Hematopoietic multipotent progenitor cell treated with erythropoietin and hydrocortisone succinate and interleukin-3 and kit ligand, for 8 days (in vitro differentiated cells): ENCODE results near the gene PEAK3.

Source experiments
- DNase-seq: peaks from one replicate; pipeline ENCODE4 v3.0.0-alpha.2; 2015

PEAK3 gene

GRCh38 chr19:2315121-2315817 is 33.3 kb upstream of the PEAK3 start:
- DNase-seq: no peak

DNA sequence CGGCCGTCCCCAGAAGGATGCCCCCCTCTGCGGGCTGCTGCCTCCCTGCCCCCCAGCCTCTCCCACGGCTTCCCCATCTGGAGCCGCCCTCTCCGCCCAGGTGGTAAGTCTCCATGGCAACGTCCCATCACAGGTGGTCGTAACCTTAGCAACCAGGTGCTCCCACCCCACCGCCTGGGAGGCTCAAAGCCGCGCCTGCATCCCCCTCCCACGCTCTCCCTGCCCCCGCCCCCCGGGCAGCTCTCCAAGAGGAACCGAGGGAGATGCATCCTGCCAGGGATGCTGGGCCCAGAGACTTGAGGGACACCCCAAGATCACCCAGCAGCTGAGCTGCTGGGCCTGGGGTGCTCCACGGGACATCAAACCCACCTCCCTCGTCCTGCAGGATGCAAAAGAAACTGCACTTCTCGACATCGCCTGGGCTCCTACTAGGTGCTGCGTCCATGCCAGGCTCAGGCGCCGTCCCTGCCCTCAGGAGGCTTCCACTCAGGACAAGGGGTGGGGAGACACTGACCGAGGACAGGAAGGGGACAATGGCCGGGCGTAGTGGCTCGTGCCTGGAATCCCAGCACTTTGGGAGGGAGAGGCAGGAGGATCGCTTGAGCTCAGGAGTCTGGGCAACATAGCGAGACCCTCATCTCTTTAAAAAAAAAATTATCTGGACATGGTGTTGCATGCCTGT is 31.0 kb upstream of the PEAK3 start:
- no peak for DNase-seq

DNA sequence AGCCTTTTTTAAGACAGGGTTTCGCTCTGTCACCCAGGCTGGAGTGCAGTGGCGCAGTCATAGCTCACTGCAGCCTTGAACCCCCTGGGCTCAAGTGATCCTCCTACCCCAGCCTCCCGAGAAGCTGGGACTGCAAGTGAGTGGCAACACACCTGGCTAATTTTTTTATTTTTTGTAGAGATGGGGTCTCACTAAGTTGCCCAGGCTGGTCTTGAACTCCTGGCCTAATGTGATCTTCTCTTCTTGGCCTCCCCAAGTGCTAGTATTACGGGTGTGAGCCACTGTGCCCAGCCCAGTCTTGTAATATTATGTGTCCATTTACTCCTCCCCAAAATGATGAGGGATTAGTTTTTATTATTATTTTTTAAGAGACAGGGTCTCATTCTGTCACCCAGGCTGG is 29.1 kb upstream of the PEAK3 start:
- DNase-seq: no peak

DNA sequence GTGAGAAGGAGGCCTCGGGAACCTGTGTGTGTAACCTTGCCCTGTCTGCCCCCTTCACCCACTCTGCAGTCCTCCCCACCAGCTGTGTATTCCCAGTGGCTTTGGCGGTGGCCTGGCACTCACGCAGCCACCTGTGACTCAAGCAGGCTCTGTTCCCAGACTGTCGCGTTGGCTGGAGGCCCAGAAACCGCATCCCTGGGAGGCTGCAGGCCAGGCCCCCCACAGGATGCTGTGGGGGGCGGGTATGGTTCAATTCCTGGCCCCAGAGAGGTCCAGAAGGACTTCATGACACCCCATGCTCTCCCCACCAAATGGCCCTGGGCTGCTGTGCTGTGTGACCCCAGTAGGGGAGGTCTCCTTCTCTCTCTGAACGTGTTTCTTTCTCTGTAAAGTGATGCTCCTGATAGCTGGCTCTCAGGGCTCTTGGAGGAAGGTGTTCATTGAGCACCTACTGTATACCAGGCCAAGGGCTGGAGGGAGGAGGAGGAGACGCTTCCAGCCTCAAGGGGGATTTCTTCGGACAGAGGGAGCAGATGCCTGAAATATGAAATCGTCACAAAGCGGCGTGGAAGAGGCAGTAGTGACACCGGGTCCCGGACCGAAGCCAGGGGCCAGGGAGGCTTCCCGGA is 27.9 kb upstream of the PEAK3 start:
- no peak for DNase-seq

DNA sequence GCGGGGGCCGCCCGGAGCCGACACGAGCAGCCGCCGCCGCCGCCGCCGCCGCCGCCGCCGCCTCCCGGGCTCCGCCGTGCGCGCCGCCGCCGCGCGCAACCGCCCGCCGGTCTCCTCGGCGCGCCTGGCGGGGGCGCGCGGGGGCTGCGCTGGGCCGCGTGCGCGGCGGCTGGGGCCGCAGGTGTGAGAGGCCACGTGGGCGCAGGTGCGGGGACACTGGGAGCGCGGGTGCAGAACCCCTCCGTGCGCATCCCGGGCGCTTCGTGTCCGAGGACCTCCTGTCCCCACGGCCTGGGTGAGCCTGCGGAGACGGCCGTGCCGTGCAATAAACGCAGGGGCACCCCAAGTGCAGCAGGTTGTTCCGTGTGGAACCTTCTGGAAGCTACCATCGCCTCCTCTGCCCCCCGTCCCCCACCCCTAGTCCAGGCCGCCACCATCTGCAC is 26.2 kb upstream of the PEAK3 start, which contains the start of gene LINGO3:
TSS of gene LINGO3 (minus strand) at position 41 of the 443 bp plus-strand sequence. CDS start 16,378 bp downstream, outside the sequence.
- DNase-seq: no peak

GRCh38 chr19:2307518-2308012 is 25.6 kb upstream of the PEAK3 start:
- DNase-seq: no peak

- DNase-seq: no peak
Measured at GRCh38 chr19:2306971-2307370, 25.0 kb upstream of the PEAK3 start.

- DNase-seq: no peak
Measured at GRCh38 chr19:2306281-2306806, 24.4 kb upstream of the PEAK3 start.

- no peak for DNase-seq
Measured at GRCh38 chr19:2305452-2306280, 23.7 kb upstream of the PEAK3 start.

DNA sequence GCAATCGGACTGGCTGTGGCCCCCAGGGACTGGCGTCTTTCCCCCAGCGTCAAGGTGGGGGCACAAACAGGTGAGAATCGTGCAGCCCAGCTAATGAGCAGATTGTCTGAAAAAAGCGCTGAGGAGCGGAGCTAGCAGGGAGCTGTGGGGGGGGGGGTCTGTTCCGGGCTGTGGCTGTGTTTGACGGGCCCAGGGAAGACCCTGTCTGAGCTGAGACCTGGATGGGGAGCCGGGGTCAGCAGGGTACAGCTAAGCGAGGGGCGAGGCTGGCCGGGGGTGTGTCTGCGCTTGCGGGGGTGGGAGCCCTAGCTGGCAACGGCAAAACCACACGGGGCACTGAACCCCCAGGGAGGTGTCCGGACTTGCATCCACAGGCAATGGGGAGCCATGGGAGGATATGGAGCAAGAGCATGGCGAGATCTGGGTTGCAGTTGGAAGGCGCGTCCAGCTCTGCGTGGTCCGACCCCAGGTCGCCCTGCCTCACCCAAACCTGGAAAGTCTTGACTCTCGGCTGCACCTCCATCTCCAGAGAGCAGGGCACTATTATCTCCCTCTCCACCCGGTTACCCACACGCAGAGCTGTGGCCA is 21.3 kb upstream of the PEAK3 start:
- no peak for DNase-seq

DNA sequence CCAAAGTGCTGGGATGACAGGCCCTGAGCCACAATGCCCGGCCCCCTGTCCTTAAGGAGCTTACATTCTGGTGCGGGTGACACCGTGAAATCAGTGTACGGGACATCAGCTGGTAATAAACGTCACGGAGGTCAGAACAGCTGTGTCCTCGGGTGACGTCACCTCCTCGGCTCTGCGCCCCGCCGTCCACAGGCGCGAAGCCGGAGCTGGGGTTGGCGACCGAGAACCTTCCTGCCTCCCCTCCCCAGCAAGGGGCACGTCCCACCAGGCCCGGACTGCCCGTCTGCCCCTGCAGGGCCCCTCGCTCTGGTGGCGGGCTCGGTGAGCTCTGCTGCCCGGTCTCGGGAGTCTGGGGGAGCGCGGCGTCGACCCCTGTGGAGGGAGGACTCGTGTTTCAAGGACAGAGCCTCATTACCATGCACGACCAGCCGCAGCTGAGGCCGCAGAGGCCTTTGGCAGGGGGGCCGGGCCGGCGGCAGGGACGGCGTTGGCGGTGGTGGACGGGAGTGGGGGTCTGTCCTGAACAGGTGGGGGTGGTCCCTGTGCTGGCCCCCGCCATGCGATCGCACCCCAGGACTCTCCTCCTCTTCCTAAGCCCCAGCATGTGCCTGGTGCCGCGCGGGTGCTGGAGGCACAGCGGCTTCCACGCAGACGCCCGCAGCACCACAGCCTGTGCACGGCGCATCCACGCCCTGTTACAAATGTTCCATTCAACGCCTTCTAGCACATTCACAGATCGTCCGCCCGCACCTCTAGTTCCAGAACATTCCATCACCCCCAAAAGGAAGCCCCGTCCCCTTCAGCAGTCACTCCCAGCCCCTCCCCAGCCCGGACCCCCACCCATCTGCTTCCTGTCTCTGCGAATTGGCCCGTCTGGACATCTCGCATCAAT is 20.6 kb upstream of the PEAK3 start:
- no peak for DNase-seq

DNA sequence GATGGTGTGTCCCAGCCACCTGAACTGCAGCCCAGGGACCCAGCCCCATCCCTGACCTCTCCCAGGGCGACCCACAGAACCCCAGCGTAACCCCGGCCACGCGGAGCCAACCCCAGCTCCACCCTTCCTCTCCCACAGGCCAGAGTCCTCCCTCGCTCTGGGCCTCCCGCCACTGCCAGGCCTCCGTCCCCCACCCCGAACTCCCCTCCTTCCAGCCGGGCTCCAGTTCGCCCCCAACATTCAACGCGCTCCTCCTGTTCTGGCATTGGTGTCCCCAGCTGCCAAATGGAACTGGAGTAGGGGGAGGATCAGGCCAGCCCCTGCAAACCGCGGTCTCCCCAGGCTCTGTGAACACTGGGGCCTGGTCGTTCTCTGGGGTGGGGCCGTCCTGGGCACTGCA is 18.6 kb upstream of the PEAK3 start:
- no peak for DNase-seq

DNA sequence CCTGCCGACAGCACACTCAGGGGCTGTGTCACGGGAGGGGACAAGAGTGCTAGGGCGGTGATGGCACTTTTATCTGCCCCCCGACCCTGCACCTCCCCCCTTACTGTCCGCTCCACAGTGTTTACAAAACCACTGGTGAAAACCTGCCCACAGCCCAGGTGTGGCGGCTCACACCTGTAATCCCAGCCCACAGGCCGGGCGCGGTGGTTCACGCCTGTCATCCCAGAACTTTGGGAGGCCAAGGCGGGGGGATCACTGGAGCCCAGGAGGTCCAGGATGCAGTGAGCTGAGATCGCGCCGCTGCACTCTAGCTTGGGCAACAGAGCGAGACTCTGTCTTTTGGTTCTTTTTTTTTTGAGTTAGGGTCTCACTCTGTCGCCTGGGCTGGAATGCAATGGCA is 14.2 kb upstream of the PEAK3 start:
- no peak for DNase-seq

GRCh38 chr19:2294687-2295335 is 12.8 kb upstream of the PEAK3 start:
- no peak for DNase-seq

- DNase-seq: no peak
Measured at GRCh38 chr19:2291185-2291751, 9.3 kb upstream of the PEAK3 start.

DNA sequence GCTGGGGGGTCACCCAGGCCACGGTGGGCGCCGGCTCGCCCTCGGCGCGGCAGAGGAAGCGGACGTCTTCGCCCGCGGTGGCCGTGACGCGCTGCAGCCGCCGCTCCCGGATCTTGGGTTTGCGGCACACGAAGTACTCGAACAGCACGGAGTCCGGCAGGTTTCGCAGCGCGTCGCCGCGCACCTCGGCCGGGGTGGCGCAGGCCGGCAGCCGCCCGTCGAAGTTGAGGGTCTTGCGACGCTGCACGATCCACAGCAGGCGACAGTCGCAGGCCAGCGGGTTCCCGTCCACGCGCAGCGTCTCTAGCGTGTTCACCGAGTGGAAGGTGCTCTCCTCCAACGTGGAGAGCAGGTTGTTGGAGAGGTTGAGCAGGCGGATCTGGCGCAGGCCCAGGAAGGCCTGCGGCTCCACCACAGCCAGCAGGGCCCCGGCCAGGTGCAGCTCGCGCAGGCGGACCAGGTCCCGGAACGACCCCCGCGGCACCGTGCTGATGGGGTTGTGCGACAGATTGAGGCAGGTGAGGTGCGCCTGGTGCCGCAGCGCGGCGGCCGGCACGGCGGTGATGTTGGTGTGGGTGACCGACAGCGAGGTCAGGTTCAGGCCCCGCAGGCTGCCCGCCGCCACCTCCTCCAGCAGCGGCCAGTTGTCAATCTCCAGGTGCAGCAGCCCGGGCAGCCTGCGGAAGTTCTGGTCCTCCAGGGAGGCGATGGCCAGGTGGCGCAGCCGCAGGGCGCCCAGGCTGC is 8.6 kb upstream of the PEAK3 start:
- no peak for DNase-seq

GRCh38 chr19:2289714-2290435 is 7.9 kb upstream of the PEAK3 start:
- DNase-seq: peak; percentile 60

- no peak for DNase-seq
Measured at GRCh38 chr19:2288818-2289713, 7.1 kb upstream of the PEAK3 start.
